ENCODE results near the gene IL17RB.

The IL17RB gene

GRCh38 chr3:53809764-53810400 is 36.5 kb upstream of the IL17RB start:
- Histone ChIP-seq H3K18ac (ENCODE audit: low read length) (peak overlapping the region; percentile 5), H3K14ac (ENCODE audit: low read length) (no peak overlapping the region), H3K9ac (ENCODE audit: low read depth, low read length, poor library complexity) (peak overlapping the region; percentile 65), H2BK5ac (ENCODE audit: low read length) (no peak overlapping the region), H3K27ac (replicated peaks; ENCODE audit: low read length) (no peak overlapping the region), H4K8ac (ENCODE audit: low read depth, low read length) (no peak overlapping the region), H3K4me1 (ENCODE audit: control insufficient read depth in 2 of 2, insufficient read depth in 1 of 2, low read depth in 1 of 2, low read length in 2 of 2) (peaks cover 6 to 8% of the 10 kb centered on the region in 2 donors), H2BK15ac (ENCODE audit: low read length) (no peak overlapping the region), H2BK12ac (ENCODE audit: low read length) (no peak overlapping the region), H2AFZ (ENCODE audit: low read length) (no peak overlapping the region), H3K79me1 (ENCODE audit: low read depth, low read length) (no peaks in the 10 kb centered on the region), H2BK120ac (ENCODE audit: low read depth, low read length) (no peak overlapping the region), H3K23ac (ENCODE audit: low read depth, low read length, poor library complexity) (no peak overlapping the region), H2AK5ac (ENCODE audit: low read depth, low read length) (no peak overlapping the region), H3K4me3 (ENCODE audit: low read length in 2 of 2) (no peak overlapping the region), H3K36me3 (replicated peaks in 1 of 2; ENCODE audit: control insufficient read depth in 2 of 2, insufficient read depth in 2 of 2, low read length in 2 of 2) (no peaks in the 10 kb centered on the region), H3K9me3 (replicated peaks in 1 of 2; ENCODE audit: control insufficient read depth in 2 of 2, insufficient read depth in 1 of 2, low read depth in 1 of 2, low read length in 2 of 2) (peaks cover 0 to 1% of the 10 kb centered on the region in 2 donors), H4K91ac (ENCODE audit: low read depth, low read length, poor library complexity) (no peak overlapping the region), H3K4me2 (ENCODE audit: insufficient read depth, low read length, poor library complexity, severe bottlenecking) (no peak overlapping the region), H3K4ac (ENCODE audit: low read length) (no peak overlapping the region), H3K27me3 (ENCODE audit: control insufficient read depth in 3 of 3, insufficient read depth in 3 of 3, low read depth in 1 of 3, low read length in 3 of 3) (no peaks in the 10 kb centered on the region)
- no peak for DNase-seq (ENCODE audit: low spot score)
- no CpG with 5 or more reads among the region's 28 CpGs for WGBS, 2 donors (ENCODE audit: extremely low coverage in 2 of 2, insufficient read length in 2 of 2, insufficient replicate concordance in 1 of 2)

GRCh38 chr3:53811143-53811927 is 35.0 kb upstream of the IL17RB start:
- H4K8ac ChIP-seq (ENCODE audit: low read depth, low read length) = no peak overlapping the region
- no peak for DNase-seq (ENCODE audit: low spot score)
- H3K9ac ChIP-seq (ENCODE audit: low read depth, low read length, poor library complexity) = no peak overlapping the region
- H3K4ac ChIP-seq (ENCODE audit: low read length) = no peak overlapping the region
- H2AK5ac ChIP-seq (ENCODE audit: low read depth, low read length) = no peak overlapping the region
- H3K4me3 ChIP-seq (ENCODE audit: low read length in 2 of 2) = peak overlapping the region in 1 of 2 donors; percentile 27
- no peak overlapping the region for H4K91ac ChIP-seq (ENCODE audit: low read depth, low read length, poor library complexity)
- WGBS, 2 donors (ENCODE audit: extremely low coverage in 2 of 2, insufficient read length in 2 of 2, insufficient replicate concordance in 1 of 2) = no CpG with 5 or more reads among the region's 24 CpGs
- no peak overlapping the region for H2BK5ac ChIP-seq (ENCODE audit: low read length)
- no peaks in the 10 kb centered on the region for H3K79me1 ChIP-seq (ENCODE audit: low read depth, low read length)
- H3K4me2 ChIP-seq (ENCODE audit: insufficient read depth, low read length, poor library complexity, severe bottlenecking) = no peak overlapping the region
- H3K4me1 ChIP-seq (ENCODE audit: control insufficient read depth in 2 of 2, insufficient read depth in 1 of 2, low read depth in 1 of 2, low read length in 2 of 2) = peaks cover 0 to 3% of the 10 kb centered on the region in 2 donors
- H2AFZ ChIP-seq (ENCODE audit: low read length) = no peak overlapping the region
- no peak overlapping the region for H2BK120ac ChIP-seq (ENCODE audit: low read depth, low read length)
- H3K36me3 ChIP-seq (replicated peaks in 1 of 2; ENCODE audit: control insufficient read depth in 2 of 2, insufficient read depth in 2 of 2, low read length in 2 of 2) = no peaks in the 10 kb centered on the region
- H3K27me3 ChIP-seq (ENCODE audit: control insufficient read depth in 3 of 3, insufficient read depth in 3 of 3, low read depth in 1 of 3, low read length in 3 of 3) = no peaks in the 10 kb centered on the region
- no peak overlapping the region for H3K23ac ChIP-seq (ENCODE audit: low read depth, low read length, poor library complexity)
- H3K18ac ChIP-seq (ENCODE audit: low read length) = no peak overlapping the region
- no peak overlapping the region for H3K27ac ChIP-seq (replicated peaks; ENCODE audit: low read length)
- peaks cover 0 to 1% of the 10 kb centered on the region in 2 donors for H3K9me3 ChIP-seq (replicated peaks in 1 of 2; ENCODE audit: control insufficient read depth in 2 of 2, insufficient read depth in 1 of 2, low read depth in 1 of 2, low read length in 2 of 2)
- H3K14ac ChIP-seq (ENCODE audit: low read length) = no peak overlapping the region
- no peak overlapping the region for H2BK15ac ChIP-seq (ENCODE audit: low read length)
- H2BK12ac ChIP-seq (ENCODE audit: low read length) = no peak overlapping the region

- Histone ChIP-seq H3K14ac (ENCODE audit: low read length) (no peak overlapping the region), H3K79me1 (ENCODE audit: low read depth, low read length) (no peaks in the 10 kb centered on the region), H3K23ac (ENCODE audit: low read depth, low read length, poor library complexity) (no peak overlapping the region), H3K9ac (ENCODE audit: low read depth, low read length, poor library complexity) (no peak overlapping the region), H3K4me3 (ENCODE audit: low read length in 2 of 2) (no peak overlapping the region), H3K4me2 (ENCODE audit: insufficient read depth, low read length, poor library complexity, severe bottlenecking) (no peak overlapping the region), H3K36me3 (replicated peaks in 1 of 2; ENCODE audit: control insufficient read depth in 2 of 2, insufficient read depth in 2 of 2, low read length in 2 of 2) (peaks cover 3 to 7% of the 10 kb centered on the region in 2 donors), H3K27ac (replicated peaks; ENCODE audit: low read length) (no peak overlapping the region), H2BK120ac (ENCODE audit: low read depth, low read length) (no peak overlapping the region), H2BK15ac (ENCODE audit: low read length) (no peak overlapping the region), H3K18ac (ENCODE audit: low read length) (no peak overlapping the region), H2AFZ (ENCODE audit: low read length) (no peak overlapping the region), H3K4ac (ENCODE audit: low read length) (no peak overlapping the region), H3K4me1 (ENCODE audit: control insufficient read depth in 2 of 2, insufficient read depth in 1 of 2, low read depth in 1 of 2, low read length in 2 of 2) (no peaks in the 10 kb centered on the region), H3K9me3 (replicated peaks in 1 of 2; ENCODE audit: control insufficient read depth in 2 of 2, insufficient read depth in 1 of 2, low read depth in 1 of 2, low read length in 2 of 2) (no peaks in the 10 kb centered on the region), H4K91ac (ENCODE audit: low read depth, low read length, poor library complexity) (no peak overlapping the region), H4K8ac (ENCODE audit: low read depth, low read length) (no peak overlapping the region), H2AK5ac (ENCODE audit: low read depth, low read length) (no peak overlapping the region), H2BK5ac (ENCODE audit: low read length) (no peak overlapping the region), H3K27me3 (ENCODE audit: control insufficient read depth in 3 of 3, insufficient read depth in 3 of 3, low read depth in 1 of 3, low read length in 3 of 3) (no peaks in the 10 kb centered on the region), H2BK12ac (ENCODE audit: low read length) (no peak overlapping the region)
- WGBS, 2 donors (ENCODE audit: extremely low coverage in 2 of 2, insufficient read length in 2 of 2, insufficient replicate concordance in 1 of 2) = no CpG with 5 or more reads among the region's 4 CpGs
- no peak for DNase-seq (ENCODE audit: low spot score)
Measured at GRCh38 chr3:53812434-53812833, 33.9 kb upstream of the IL17RB start.

GRCh38 chr3:53813229-53813628 is 33.1 kb upstream of the IL17RB start:
- Histone ChIP-seq H3K9me3 (replicated peaks in 1 of 2; ENCODE audit: control insufficient read depth in 2 of 2, insufficient read depth in 1 of 2, low read depth in 1 of 2, low read length in 2 of 2) (no peaks in the 10 kb centered on the region), H3K36me3 (replicated peaks in 1 of 2; ENCODE audit: control insufficient read depth in 2 of 2, insufficient read depth in 2 of 2, low read length in 2 of 2) (peaks cover 4 to 13% of the 10 kb centered on the region in 2 donors), H2AFZ (ENCODE audit: low read length) (no peak overlapping the region), H3K4ac (ENCODE audit: low read length) (no peak overlapping the region), H2AK5ac (ENCODE audit: low read depth, low read length) (no peak overlapping the region), H3K9ac (ENCODE audit: low read depth, low read length, poor library complexity) (no peak overlapping the region), H2BK12ac (ENCODE audit: low read length) (no peak overlapping the region), H3K27me3 (ENCODE audit: control insufficient read depth in 3 of 3, insufficient read depth in 3 of 3, low read depth in 1 of 3, low read length in 3 of 3) (no peaks in the 10 kb centered on the region), H3K4me2 (ENCODE audit: insufficient read depth, low read length, poor library complexity, severe bottlenecking) (no peak overlapping the region), H4K8ac (ENCODE audit: low read depth, low read length) (no peak overlapping the region), H3K23ac (ENCODE audit: low read depth, low read length, poor library complexity) (no peak overlapping the region), H4K91ac (ENCODE audit: low read depth, low read length, poor library complexity) (no peak overlapping the region), H3K79me1 (ENCODE audit: low read depth, low read length) (no peaks in the 10 kb centered on the region), H3K14ac (ENCODE audit: low read length) (no peak overlapping the region), H3K18ac (ENCODE audit: low read length) (no peak overlapping the region), H3K27ac (replicated peaks; ENCODE audit: low read length) (no peak overlapping the region), H3K4me3 (ENCODE audit: low read length in 2 of 2) (no peak overlapping the region), H3K4me1 (ENCODE audit: control insufficient read depth in 2 of 2, insufficient read depth in 1 of 2, low read depth in 1 of 2, low read length in 2 of 2) (no peaks in the 10 kb centered on the region), H2BK120ac (ENCODE audit: low read depth, low read length) (no peak overlapping the region), H2BK5ac (ENCODE audit: low read length) (no peak overlapping the region), H2BK15ac (ENCODE audit: low read length) (no peak overlapping the region)
- WGBS, 2 donors (ENCODE audit: extremely low coverage in 2 of 2, insufficient read length in 2 of 2, insufficient replicate concordance in 1 of 2) = no CpG with 5 or more reads among the region's 5 CpGs
- no peak for DNase-seq (ENCODE audit: low spot score)
